G401.6 (cell line): ENCODE results near the gene HGD.
"Not testable (repeated sequence)": the region's sequence is repeated elsewhere in the genome, so short reads cannot be mapped to it uniquely, and the experiment has no call there.

Experiments
- FAIRE-seq: peaks from 2 replicates; lab custom pipeline; 2012; peaks lifted over from hg19 to GRCh38; lab: Jason Lieb, UNC

Gene HGD

GRCh38 chr3:120678984-120679383 is 3.1 kb downstream of the HGD start:
- no peak for FAIRE-seq

- FAIRE-seq: no peak
These were observed 3.6 kb downstream of the HGD start for GRCh38 chr3:120678331-120678947.

GRCh38 chr3:120677193-120677592 is 4.8 kb downstream of the HGD start:
- not testable (repeated sequence) for FAIRE-seq

- no peak for FAIRE-seq
These were observed 8.9 kb downstream of the HGD start for GRCh38 chr3:120673116-120673515.

- FAIRE-seq: no peak
These were observed 11.5 kb downstream of the HGD start for GRCh38 chr3:120670576-120670975.

- FAIRE-seq: no peak
These were observed 17.1 kb downstream of the HGD start for GRCh38 chr3:120664926-120665325.

- FAIRE-seq: no peak
These were observed 20.1 kb downstream of the HGD start for GRCh38 chr3:120661945-120662344.

- FAIRE-seq: no peak
These were observed 20.7 kb downstream of the HGD start for GRCh38 chr3:120661106-120661905.

GRCh38 chr3:120659834-120660233 is 22.2 kb downstream of the HGD start:
- no peak for FAIRE-seq

GRCh38 chr3:120659285-120659684 is 22.8 kb downstream of the HGD start:
- no peak for FAIRE-seq

- no peak for FAIRE-seq
These were observed 29.0 kb downstream of the HGD start for GRCh38 chr3:120652896-120653545.

- FAIRE-seq: no peak
These were observed 29.8 kb downstream of the HGD start for GRCh38 chr3:120652281-120652680.

- FAIRE-seq: no peak
These were observed 31.7 kb downstream of the HGD start for GRCh38 chr3:120650311-120650710.

GRCh38 chr3:120649830-120650233 is 32.2 kb downstream of the HGD start:
- no peak for FAIRE-seq

GRCh38 chr3:120648290-120648689 is 33.7 kb downstream of the HGD start:
- FAIRE-seq: no peak

GRCh38 chr3:120646771-120647432 is 35.1 kb downstream of the HGD start:
- no peak for FAIRE-seq

GRCh38 chr3:120645083-120645845 is 36.8 kb downstream of the HGD start:
- no peak for FAIRE-seq

- no peak for FAIRE-seq
These were observed 39.6 kb downstream of the HGD start for GRCh38 chr3:120642368-120642948.

GRCh38 chr3:120641696-120642246 is 40.3 kb downstream of the HGD start:
- FAIRE-seq: no peak

- FAIRE-seq: no peak
These were observed 41.8 kb downstream of the HGD start for GRCh38 chr3:120640231-120640630.

- not testable (repeated sequence) for FAIRE-seq
These were observed 43.2 kb downstream of the HGD start for GRCh38 chr3:120638820-120639219.
